OCI-LY1 (cell line): ENCODE results near the gene NOD2.

Source experiments
- EZH2 ChIP-seq: fragments of 200-600 bp; sonication (generic), shearing (Covaris generic); IDR thresholded peaks from 2 replicates; pipeline ENCODE4 v1.8.0; 2017; ENCODE audit warnings: borderline replicate concordance, mixed run types, mild to moderate bottlenecking, antibody characterized with exemption, low read length, moderate library complexity, mixed read lengths
- TF ChIP-seq, protein P1 (sequence below): fragments of 200-600 bp; sonication (generic), shearing (Covaris generic); IDR thresholded peaks from 2 replicates; pipeline ENCODE4 v1.5.1; 2017; ENCODE audit warnings: mild to moderate bottlenecking, antibody characterized with exemption, low read length, moderate library complexity, mixed read lengths

DNA sequence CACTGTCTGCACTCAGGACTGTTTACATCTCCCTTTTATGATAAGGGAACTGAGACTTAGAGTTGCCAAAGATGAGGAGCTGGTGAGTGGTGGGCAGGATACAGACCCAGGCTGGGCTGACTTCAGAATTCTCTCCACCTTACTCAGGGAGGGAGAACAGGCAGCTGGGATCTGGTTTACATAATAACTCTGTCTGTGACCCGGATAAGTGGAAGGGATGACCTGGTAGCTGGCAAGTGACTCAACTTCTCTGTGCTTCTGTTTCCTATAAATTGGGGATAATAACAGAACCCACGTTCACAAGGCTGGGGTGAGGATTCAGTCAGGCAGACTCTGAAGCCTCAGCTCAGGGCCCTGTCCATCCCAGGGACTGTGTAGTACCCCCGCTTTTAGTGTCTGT is 14.9 kb upstream of the NOD2 start:
- TF ChIP-seq, protein P1, sequence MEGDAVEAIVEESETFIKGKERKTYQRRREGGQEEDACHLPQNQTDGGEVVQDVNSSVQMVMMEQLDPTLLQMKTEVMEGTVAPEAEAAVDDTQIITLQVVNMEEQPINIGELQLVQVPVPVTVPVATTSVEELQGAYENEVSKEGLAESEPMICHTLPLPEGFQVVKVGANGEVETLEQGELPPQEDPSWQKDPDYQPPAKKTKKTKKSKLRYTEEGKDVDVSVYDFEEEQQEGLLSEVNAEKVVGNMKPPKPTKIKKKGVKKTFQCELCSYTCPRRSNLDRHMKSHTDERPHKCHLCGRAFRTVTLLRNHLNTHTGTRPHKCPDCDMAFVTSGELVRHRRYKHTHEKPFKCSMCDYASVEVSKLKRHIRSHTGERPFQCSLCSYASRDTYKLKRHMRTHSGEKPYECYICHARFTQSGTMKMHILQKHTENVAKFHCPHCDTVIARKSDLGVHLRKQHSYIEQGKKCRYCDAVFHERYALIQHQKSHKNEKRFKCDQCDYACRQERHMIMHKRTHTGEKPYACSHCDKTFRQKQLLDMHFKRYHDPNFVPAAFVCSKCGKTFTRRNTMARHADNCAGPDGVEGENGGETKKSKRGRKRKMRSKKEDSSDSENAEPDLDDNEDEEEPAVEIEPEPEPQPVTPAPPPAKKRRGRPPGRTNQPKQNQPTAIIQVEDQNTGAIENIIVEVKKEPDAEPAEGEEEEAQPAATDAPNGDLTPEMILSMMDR: no peak
- no peak for TF ChIP-seq EZH2
